ENCODE measurements around the gene LRPAP1.

LRPAP1 gene

DNA sequence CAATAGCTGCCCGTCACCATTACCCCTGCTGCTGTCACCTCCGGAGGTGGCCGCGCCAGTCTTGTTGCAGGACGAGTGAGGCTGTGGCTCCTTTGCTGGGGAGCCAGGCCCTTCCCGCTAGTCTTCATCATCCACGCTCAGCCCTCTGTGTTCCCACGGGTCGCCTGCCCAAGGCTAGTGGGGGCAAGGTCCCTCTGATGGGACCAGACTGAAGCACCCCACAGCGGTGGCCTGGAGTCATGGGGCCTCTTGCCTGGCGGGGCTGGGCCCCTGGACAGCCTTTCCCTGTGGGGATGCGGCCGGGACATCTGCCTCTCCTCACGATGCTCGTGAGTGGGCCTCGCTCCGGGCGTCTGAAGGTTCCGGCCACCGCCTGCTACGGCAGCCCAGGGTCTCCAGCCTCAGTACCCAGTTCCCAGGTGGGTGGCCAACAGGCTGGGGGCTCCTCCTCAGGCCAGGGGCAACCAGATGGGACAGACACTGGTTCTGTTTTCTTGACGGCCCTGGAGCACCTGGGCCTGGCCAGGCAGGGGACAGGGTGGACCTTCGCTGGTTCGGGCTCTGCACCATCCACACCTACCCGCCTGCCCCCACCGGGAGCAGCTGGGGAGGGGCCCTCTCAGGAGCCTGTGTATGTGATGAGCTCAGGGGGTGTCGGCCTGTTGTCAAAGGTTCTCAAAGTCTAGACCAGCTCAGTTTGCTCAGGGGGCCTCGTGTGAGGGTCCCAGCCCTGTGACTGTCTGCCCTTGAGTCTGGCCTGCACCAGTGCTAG is 36.8 kb downstream of the LRPAP1 start:
- no peaks in the 10 kb centered on the region for H3K36me3 ChIP-seq (ENCODE audit: insufficient read depth, low read length)
- H3K27me3 ChIP-seq (ENCODE audit: control insufficient read depth in 1 of 2, insufficient read depth in 2 of 2, low read length in 2 of 2) = peaks cover 0 to 62% of the 10 kb centered on the region in 2 donors
- H3K27ac ChIP-seq (ENCODE audit: low read depth, low read length) = no peak overlapping the region
- no peak overlapping the region for H3K4me3 ChIP-seq (ENCODE audit: low read depth in 1 of 2, low read length in 2 of 2)
- no peaks in the 10 kb centered on the region for H3K9me3 ChIP-seq (ENCODE audit: low read length)
- no peaks in the 10 kb centered on the region for H3K4me1 ChIP-seq (ENCODE audit: insufficient read depth, low read length)
- H3K9ac ChIP-seq (ENCODE audit: low read length) = no peak overlapping the region

DNA sequence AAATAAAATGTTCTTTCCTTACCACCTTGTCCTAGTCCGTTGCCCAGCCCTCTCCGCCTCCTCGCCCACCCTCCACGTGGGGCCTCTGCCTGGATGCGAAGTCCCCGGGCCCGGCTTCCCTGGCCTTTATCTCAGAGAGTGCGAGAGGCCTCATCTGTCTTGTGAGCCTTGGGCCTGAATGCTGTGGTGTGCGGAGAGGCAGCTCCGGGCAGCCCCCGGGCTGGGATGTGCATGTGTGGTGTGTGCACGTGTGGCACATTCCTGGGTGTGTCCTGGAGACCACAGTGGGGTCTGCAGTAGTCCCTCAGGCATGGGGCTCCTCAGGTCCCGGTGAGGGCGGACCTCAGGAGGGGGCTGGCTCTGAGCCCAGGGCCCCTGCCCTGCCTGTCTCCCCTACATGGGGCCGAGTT is 37.8 kb downstream of the LRPAP1 start:
- no peaks in the 10 kb centered on the region for H3K9me3 ChIP-seq (ENCODE audit: low read length)
- no peak overlapping the region for H3K27ac ChIP-seq (ENCODE audit: low read depth, low read length)
- no peak overlapping the region for H3K9ac ChIP-seq (ENCODE audit: low read length)
- H3K36me3 ChIP-seq (ENCODE audit: insufficient read depth, low read length) = no peaks in the 10 kb centered on the region
- H3K4me3 ChIP-seq (ENCODE audit: low read depth in 1 of 2, low read length in 2 of 2) = no peak overlapping the region
- no peaks in the 10 kb centered on the region for H3K4me1 ChIP-seq (ENCODE audit: insufficient read depth, low read length)
- H3K27me3 ChIP-seq (ENCODE audit: control insufficient read depth in 1 of 2, insufficient read depth in 2 of 2, low read length in 2 of 2) = peaks cover 0 to 67% of the 10 kb centered on the region in 2 donors

- Histone ChIP-seq H3K4me1 (ENCODE audit: insufficient read depth, low read length) (no peaks in the 10 kb centered on the region), H3K9ac (ENCODE audit: low read length) (no peak overlapping the region), H3K4me3 (ENCODE audit: low read depth in 1 of 2, low read length in 2 of 2) (no peak overlapping the region), H3K36me3 (ENCODE audit: insufficient read depth, low read length) (no peaks in the 10 kb centered on the region), H3K9me3 (ENCODE audit: low read length) (no peaks in the 10 kb centered on the region), H3K27me3 (ENCODE audit: control insufficient read depth in 1 of 2, insufficient read depth in 2 of 2, low read length in 2 of 2) (peaks cover 0 to 68% of the 10 kb centered on the region in 2 donors), H3K27ac (ENCODE audit: low read depth, low read length) (no peak overlapping the region)
Measured at GRCh38 chr4:3493720-3494461, 38.3 kb downstream of the LRPAP1 start.

DNA sequence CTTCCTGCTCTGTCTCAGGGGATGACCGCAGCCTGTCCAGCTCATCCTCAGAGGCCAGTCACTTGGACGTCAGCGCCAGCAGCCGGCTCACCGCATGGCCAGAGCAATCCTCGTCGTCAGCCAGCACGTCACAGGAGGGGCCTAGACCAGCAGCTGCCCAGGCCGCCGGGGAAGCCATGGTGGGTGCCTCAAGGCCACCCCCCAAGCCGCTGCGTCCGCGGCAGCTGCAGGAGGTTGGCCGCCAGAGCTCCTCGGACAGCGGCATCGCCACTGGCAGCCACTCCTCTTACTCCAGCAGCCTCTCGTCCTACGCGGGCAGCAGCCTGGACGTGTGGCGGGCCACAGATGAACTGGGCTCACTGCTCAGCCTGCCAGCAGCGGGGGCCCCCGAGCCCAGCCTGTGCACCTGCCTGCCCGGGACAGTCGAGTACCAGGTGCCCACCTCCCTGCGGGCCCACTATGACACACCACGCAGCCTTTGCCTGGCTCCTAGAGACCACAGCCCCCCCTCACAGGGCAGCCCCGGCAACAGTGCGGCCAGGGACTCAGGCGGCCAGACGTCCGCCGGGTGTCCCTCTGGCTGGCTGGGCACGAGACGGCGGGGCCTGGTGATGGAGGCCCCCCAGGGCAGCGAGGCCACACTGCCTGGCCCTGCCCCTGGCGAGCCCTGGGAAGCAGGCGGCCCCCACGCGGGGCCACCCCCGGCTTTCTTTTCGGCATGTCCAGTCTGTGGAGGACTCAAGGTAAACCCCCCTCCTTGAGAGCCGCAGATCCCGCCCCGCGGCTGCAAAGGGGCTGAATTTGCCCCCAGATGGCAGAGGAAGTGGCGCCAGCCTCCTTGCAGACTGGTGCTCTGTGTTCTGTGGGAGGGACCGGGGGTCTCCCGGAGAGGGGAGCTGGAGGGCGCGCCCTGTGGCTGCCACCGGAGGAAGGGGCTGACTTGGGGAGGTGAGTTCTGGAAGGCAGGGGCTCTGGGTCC is 39.2 kb downstream of the LRPAP1 start:
- no peaks in the 10 kb centered on the region for H3K4me1 ChIP-seq (ENCODE audit: insufficient read depth, low read length)

DNA sequence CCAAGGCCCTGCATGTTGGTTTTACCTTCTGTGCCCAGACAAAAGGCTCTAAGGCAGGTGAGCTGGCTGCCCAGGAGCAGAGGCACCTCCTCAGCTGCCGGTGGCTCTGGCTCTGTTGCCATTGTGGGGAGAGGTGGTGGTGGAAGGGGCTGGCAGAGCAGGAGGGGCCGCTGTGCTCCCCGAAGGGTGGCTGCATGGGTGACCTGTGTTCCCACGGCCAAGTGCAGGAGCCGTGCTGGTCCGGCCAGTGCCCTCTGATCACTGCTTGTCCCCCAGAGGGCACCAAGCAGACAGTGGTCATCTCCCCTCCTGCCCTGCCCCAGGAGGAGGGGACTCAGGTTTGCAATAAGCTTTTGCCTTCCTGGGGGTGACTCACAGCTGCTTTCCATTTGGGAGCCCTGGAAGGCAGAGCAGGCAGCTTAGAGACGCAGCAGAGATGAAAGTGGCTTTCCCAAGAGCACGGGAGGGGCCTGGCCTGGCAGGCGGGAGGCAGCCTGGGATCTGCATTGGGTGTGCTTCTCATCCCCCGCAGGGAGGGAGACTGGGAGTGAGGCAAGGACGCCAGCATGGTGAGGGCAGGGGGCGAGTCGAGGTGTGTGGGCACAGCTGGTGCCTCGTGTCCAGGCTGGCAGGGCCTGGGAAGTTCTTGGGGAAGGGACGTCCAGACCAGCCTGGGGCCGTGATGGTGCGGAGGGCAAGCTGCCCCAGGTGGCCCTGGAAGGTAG is 40.4 kb downstream of the LRPAP1 start:
- H3K9me3 ChIP-seq (ENCODE audit: low read length) = no peaks in the 10 kb centered on the region
- H3K9ac ChIP-seq (ENCODE audit: low read length) = no peak overlapping the region
- no peaks in the 10 kb centered on the region for H3K4me1 ChIP-seq (ENCODE audit: insufficient read depth, low read length)
- no peak overlapping the region for H3K4me3 ChIP-seq (ENCODE audit: low read depth in 1 of 2, low read length in 2 of 2)
- no peaks in the 10 kb centered on the region for H3K36me3 ChIP-seq (ENCODE audit: insufficient read depth, low read length)
- no peak overlapping the region for H3K27ac ChIP-seq (ENCODE audit: low read depth, low read length)
- peaks cover 0 to 68% of the 10 kb centered on the region in 2 donors for H3K27me3 ChIP-seq (ENCODE audit: control insufficient read depth in 1 of 2, insufficient read depth in 2 of 2, low read length in 2 of 2)

More for the DNA sequence above, 39.2 kb downstream of the LRPAP1 start:
- Histone ChIP-seq H3K27ac (ENCODE audit: low read depth, low read length) (no peak overlapping the region), H3K27me3 (ENCODE audit: control insufficient read depth in 1 of 2, insufficient read depth in 2 of 2, low read length in 2 of 2) (peaks cover 0 to 68% of the 10 kb centered on the region in 2 donors), H3K9me3 (ENCODE audit: low read length) (no peaks in the 10 kb centered on the region), H3K9ac (ENCODE audit: low read length) (no peak overlapping the region), H3K36me3 (ENCODE audit: insufficient read depth, low read length) (no peaks in the 10 kb centered on the region), H3K4me3 (ENCODE audit: low read depth in 1 of 2, low read length in 2 of 2) (no peak overlapping the region)

DNA sequence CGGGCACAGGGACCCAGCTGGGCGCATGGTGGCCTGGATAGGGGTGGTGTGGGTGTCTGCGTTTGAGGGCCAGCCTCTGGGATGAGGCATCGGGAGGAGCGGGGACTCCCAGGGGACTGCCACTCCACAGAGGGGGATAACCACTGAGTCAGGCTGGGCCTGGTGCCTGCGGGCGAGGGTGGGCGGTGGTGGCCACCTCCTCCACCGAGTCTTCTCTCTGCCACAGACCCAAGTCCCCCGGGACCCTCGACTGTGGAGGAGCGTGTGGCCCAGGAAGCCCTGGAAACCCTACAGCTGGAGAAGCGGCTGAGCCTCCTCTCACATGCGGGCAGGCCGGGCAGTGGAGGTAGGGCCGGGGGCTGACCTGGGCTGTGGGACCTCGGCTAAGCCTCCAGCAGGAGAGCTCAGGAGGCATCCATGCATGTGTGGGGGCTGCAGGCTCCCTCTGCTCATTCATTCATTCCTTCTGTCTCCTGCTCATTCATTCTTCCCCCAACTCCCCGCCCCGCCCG is 42.7 kb downstream of the LRPAP1 start:
- H3K36me3 ChIP-seq (ENCODE audit: insufficient read depth, low read length) = no peaks in the 10 kb centered on the region
- no peak overlapping the region for H3K4me3 ChIP-seq (ENCODE audit: low read depth in 1 of 2, low read length in 2 of 2)
- H3K27me3 ChIP-seq (ENCODE audit: control insufficient read depth in 1 of 2, insufficient read depth in 2 of 2, low read length in 2 of 2) = peaks cover 3 to 66% of the 10 kb centered on the region in 2 donors
- H3K4me1 ChIP-seq (ENCODE audit: insufficient read depth, low read length) = no peaks in the 10 kb centered on the region
- no peak overlapping the region for H3K9ac ChIP-seq (ENCODE audit: low read length)
- H3K27ac ChIP-seq (ENCODE audit: low read depth, low read length) = no peak overlapping the region
- no peaks in the 10 kb centered on the region for H3K9me3 ChIP-seq (ENCODE audit: low read length)

DNA sequence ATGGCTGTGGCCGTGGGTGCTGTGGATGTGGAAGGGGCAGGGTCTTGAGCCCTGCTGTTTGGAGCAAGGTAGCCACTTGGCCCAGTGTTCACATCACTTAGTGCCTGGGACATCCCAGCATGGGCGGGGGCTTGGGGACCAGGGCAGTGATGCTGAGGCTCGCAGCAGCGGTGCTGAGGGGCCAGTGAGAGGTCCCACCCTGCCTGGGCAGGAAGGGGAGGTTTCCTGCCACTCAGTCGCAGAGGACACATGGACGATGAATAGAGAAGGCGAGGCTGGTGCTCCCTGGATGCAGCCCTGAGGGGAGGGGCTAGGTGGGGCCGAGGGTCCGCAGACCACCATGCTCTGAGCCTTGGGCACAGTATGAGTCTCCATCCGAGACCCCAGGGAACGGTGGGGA is 43.4 kb downstream of the LRPAP1 start:
- H3K9me3 ChIP-seq (ENCODE audit: low read length) = no peaks in the 10 kb centered on the region
- H3K27me3 ChIP-seq (ENCODE audit: control insufficient read depth in 1 of 2, insufficient read depth in 2 of 2, low read length in 2 of 2) = peaks cover 3 to 66% of the 10 kb centered on the region in 2 donors
- no peak overlapping the region for H3K9ac ChIP-seq (ENCODE audit: low read length)
- H3K4me3 ChIP-seq (ENCODE audit: low read depth in 1 of 2, low read length in 2 of 2) = no peak overlapping the region
- H3K4me1 ChIP-seq (ENCODE audit: insufficient read depth, low read length) = no peaks in the 10 kb centered on the region
- H3K27ac ChIP-seq (ENCODE audit: low read depth, low read length) = no peak overlapping the region
- H3K36me3 ChIP-seq (ENCODE audit: insufficient read depth, low read length) = no peaks in the 10 kb centered on the region

GRCh38 chr4:3487861-3488260 is 44.4 kb downstream of the LRPAP1 start:
- Histone ChIP-seq H3K9ac (ENCODE audit: low read length) (no peak overlapping the region), H3K4me1 (ENCODE audit: insufficient read depth, low read length) (no peaks in the 10 kb centered on the region), H3K4me3 (ENCODE audit: low read depth in 1 of 2, low read length in 2 of 2) (no peak overlapping the region), H3K27ac (ENCODE audit: low read depth, low read length) (no peak overlapping the region), H3K36me3 (ENCODE audit: insufficient read depth, low read length) (no peaks in the 10 kb centered on the region), H3K9me3 (ENCODE audit: low read length) (no peaks in the 10 kb centered on the region), H3K27me3 (ENCODE audit: control insufficient read depth in 1 of 2, insufficient read depth in 2 of 2, low read length in 2 of 2) (peaks cover 3 to 60% of the 10 kb centered on the region in 2 donors)

GRCh38 chr4:3486541-3487540 is 45.4 kb downstream of the LRPAP1 start:
- no peak overlapping the region for H3K27ac ChIP-seq (ENCODE audit: low read depth, low read length)
- H3K4me3 ChIP-seq (ENCODE audit: low read depth in 1 of 2, low read length in 2 of 2) = no peak overlapping the region
- H3K9ac ChIP-seq (ENCODE audit: low read length) = no peak overlapping the region
- H3K9me3 ChIP-seq (ENCODE audit: low read length) = no peaks in the 10 kb centered on the region
- no peaks in the 10 kb centered on the region for H3K36me3 ChIP-seq (ENCODE audit: insufficient read depth, low read length)
- H3K4me1 ChIP-seq (ENCODE audit: insufficient read depth, low read length) = no peaks in the 10 kb centered on the region
- peaks cover 3 to 50% of the 10 kb centered on the region in 2 donors for H3K27me3 ChIP-seq (ENCODE audit: control insufficient read depth in 1 of 2, insufficient read depth in 2 of 2, low read length in 2 of 2)
